Measurements from ENCODE around the gene DNAJB8.

The DNAJB8 gene

GRCh38 chr3:128464702-128465101, 2.0 kb downstream of the DNAJB8 start:
- POLR2A ChIA-PET: no interaction called here

GRCh38 chr3:128464188-128464587, 2.5 kb downstream of the DNAJB8 start:
- TF ChIP-seq CTCF (IDR thresholded peaks at IDR 0.05; ENCODE audit: insufficient read depth, low read length, missing control alignments): no peak
- CTCF ChIA-PET: interaction anchor here (1.0 to 1.3 kb wide), 2 partner anchors 12 to 18 kb away, joined by 3 read pairs; no protein-coding TSS in a partner anchor
- DNase-seq (ENCODE audit: low read depth, low spot score): no peak
- H3K4me3 ChIP-seq (ENCODE audit: low read depth, low read length): no peak overlapping the region
- POLR2A ChIA-PET: no interaction called here

More at GRCh38 chr3:128464702-128465101, 2.0 kb downstream of the DNAJB8 start:
- DNase-seq (ENCODE audit: low read depth, low spot score): no peak
- H3K4me3 ChIP-seq (ENCODE audit: low read depth, low read length): no peak overlapping the region
- no peak for TF ChIP-seq CTCF (IDR thresholded peaks at IDR 0.05; ENCODE audit: insufficient read depth, low read length, missing control alignments)
- CTCF ChIA-PET: interaction anchor here (0.9 to 1.3 kb wide), 3 partner anchors 11 to 37 kb away, joined by 3 read pairs; no protein-coding TSS in a partner anchor

DNA sequence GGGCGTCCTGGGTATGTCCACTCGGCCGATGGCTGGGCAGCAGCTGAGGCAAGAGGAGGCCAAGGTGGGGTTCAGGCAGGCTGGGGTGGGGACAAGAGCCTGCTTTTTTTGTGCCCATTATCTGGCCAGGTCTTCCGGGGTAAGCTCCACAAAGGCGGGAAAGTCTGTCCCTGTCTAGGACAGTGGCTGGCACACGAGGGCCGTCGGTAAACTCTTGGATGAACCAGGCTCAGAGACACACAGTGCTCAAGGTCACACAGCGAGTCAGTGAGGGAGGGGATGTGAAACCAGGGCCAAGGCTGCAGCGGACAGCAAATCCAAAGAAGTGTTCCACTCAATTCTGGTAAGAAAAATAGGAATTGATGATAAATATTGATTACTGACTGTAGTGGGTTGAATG, 2.9 kb downstream of the DNAJB8 start:
- DNase-seq (ENCODE audit: low read depth, low spot score): no peak
- POLR2A ChIA-PET: no interaction called here
- CTCF ChIA-PET: interaction anchor here (1.0 to 1.5 kb wide), 3 partner anchors 12 to 39 kb away, joined by 3 to 4 read pairs (median 3); no protein-coding TSS in a partner anchor
- no peak overlapping the region for H3K4me3 ChIP-seq (ENCODE audit: low read depth, low read length)
- TF ChIP-seq CTCF (IDR thresholded peaks at IDR 0.05; ENCODE audit: insufficient read depth, low read length, missing control alignments): no peak

GRCh38 chr3:128463354-128463753, 3.3 kb downstream of the DNAJB8 start:
- H3K4me3 ChIP-seq (ENCODE audit: low read depth, low read length): no peak overlapping the region
- no peak for TF ChIP-seq CTCF (IDR thresholded peaks at IDR 0.05; ENCODE audit: insufficient read depth, low read length, missing control alignments)
- ChIA-PET CTCF (interaction anchor here (1.0 to 1.5 kb wide), 3 partner anchors 12 to 39 kb away, joined by 3 to 4 read pairs (median 3); no protein-coding TSS in a partner anchor), POLR2A (no interaction called here)
- DNase-seq (ENCODE audit: low read depth, low spot score): no peak

DNA sequence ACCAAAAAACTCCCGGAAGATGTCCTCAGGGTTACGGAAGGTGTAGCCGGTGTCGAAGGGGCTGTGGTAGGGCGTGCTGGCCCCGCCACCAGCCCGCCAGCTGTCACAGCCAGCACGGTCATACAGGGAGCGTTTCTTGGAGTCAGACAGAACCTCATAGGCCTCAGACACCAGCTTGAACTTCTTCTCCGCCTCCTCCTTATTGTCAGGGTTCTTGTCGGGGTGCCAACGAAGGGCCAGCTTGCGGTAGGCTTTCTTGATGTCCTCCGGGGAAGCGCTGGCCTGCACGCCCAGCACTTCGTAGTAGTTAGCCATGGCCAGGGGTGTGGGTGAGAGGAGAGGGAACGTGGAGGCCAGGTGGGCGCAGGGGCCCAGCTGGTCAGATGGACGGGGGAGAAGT, 3.8 kb downstream of the DNAJB8 start:
- no peak overlapping the region for H3K4me3 ChIP-seq (ENCODE audit: low read depth, low read length)
- no peak for TF ChIP-seq CTCF (IDR thresholded peaks at IDR 0.05; ENCODE audit: insufficient read depth, low read length, missing control alignments)
- POLR2A ChIA-PET: no interaction called here
- CTCF ChIA-PET: interaction anchor here (1.1 to 1.5 kb wide), 2 partner anchors 11 to 38 kb away, joined by 3 to 4 read pairs; no protein-coding TSS in a partner anchor
- DNase-seq (ENCODE audit: low read depth, low spot score): no peak

- CTCF ChIA-PET: interaction anchor here (1.1 to 1.5 kb wide), 3 partner anchors 11 to 38 kb away, joined by 3 to 4 read pairs (median 3); no protein-coding TSS in a partner anchor
- no peak overlapping the region for H3K4me3 ChIP-seq (ENCODE audit: low read depth, low read length)
- POLR2A ChIA-PET: no interaction called here
- no peak for TF ChIP-seq CTCF (IDR thresholded peaks at IDR 0.05; ENCODE audit: insufficient read depth, low read length, missing control alignments)
- no peak for DNase-seq (ENCODE audit: low read depth, low spot score)
These were observed 4.3 kb downstream of the DNAJB8 start for GRCh38 chr3:128462341-128462910.

Data from AG04449 (cell line).